H9 (cell line): ENCODE results near the gene DNAAF9. TPM values are rescaled to one million over a fixed set of nuclear protein-coding genes. Genes with fewer than 3 reads are reported as not detected.

Experiments used
- DNase-seq: peaks from one replicate; pipeline ENCODE4 v3.0.0-alpha.2; 2017
- H2AFZ ChIP-seq: one replicate; pipeline ENCODE4 v1.6.1; 2013; ENCODE audit warnings: mild to moderate bottlenecking, low read length, control low read depth, moderate library complexity
- H2AK5ac ChIP-seq: 2 replicates; pipeline ENCODE4 v1.6.1; 2013; ENCODE audit warnings: low read length, control low read depth, mixed read lengths; ENCODE audit not compliant: insufficient read length
- H2BK120ac ChIP-seq: one replicate; pipeline ENCODE4 v1.6.1; 2013; ENCODE audit warnings: low read depth, mild to moderate bottlenecking, low read length, control low read depth, inconsistent platforms; ENCODE audit not compliant: poor library complexity, severe bottlenecking
- H2BK12ac ChIP-seq: 2 replicates; pipeline ENCODE4 v1.6.1; 2013; ENCODE audit warnings: low read length, control low read depth, mixed read lengths, low read depth; ENCODE audit not compliant: insufficient read length
- H2BK15ac ChIP-seq: 2 replicates; pipeline ENCODE4 v1.6.1; 2013; ENCODE audit warnings: low read depth, low read length, control low read depth
- H2BK20ac ChIP-seq: one replicate; pipeline ENCODE4 v1.6.1; 2013; ENCODE audit warnings: low read depth, mild to moderate bottlenecking, low read length, control low read depth, inconsistent platforms; ENCODE audit not compliant: poor library complexity, severe bottlenecking
- H2BK5ac ChIP-seq: 2 replicates; pipeline ENCODE4 v1.6.1; 2013; ENCODE audit warnings: low read length, control low read depth, mixed read lengths; ENCODE audit not compliant: insufficient read length
- H3K14ac ChIP-seq: 2 replicates; pipeline ENCODE4 v1.6.1; 2013; ENCODE audit warnings: low read length, control low read depth; ENCODE audit not compliant: insufficient read depth
- H3K18ac ChIP-seq: 2 replicates; pipeline ENCODE4 v1.6.1; 2013; ENCODE audit warnings: low read depth, mild to moderate bottlenecking, mixed read lengths, low read length, control low read depth; ENCODE audit not compliant: insufficient read length
- H3K23ac ChIP-seq: 2 replicates; pipeline ENCODE4 v1.6.1; 2013; ENCODE audit warnings: low read length, control low read depth, mixed read lengths, low read depth; ENCODE audit not compliant: insufficient read length
- H3K23me2 ChIP-seq: 2 replicates; pipeline ENCODE4 v1.6.1; 2013; ENCODE audit warnings: low read depth, mild to moderate bottlenecking, mixed read lengths, low read length, control low read depth; ENCODE audit not compliant: insufficient read length, poor library complexity, severe bottlenecking
- H3K27ac ChIP-seq: 2 replicates; pipeline ENCODE4 v1.5.1; 2013; ENCODE audit warnings: low read length, control low read depth, mixed read lengths, low read depth; ENCODE audit not compliant: insufficient read length
- H3K27me3 ChIP-seq: 2 replicates; pipeline ENCODE4 v1.6.1; 2013; ENCODE audit warnings: low read length, control low read depth, inconsistent platforms; ENCODE audit not compliant: insufficient read depth
- H3K4ac ChIP-seq: 2 replicates; pipeline ENCODE4 v1.6.1; 2013; ENCODE audit warnings: low read depth, mild to moderate bottlenecking, control low read depth, inconsistent platforms, low read length, moderate library complexity
- H3K4me1 ChIP-seq: 2 replicates; pipeline ENCODE4 v1.6.1; 2013; ENCODE audit warnings: low read length, control low read depth, inconsistent platforms; ENCODE audit not compliant: insufficient read depth
- H3K4me2 ChIP-seq: 2 replicates; pipeline ENCODE4 v1.6.1; 2013; ENCODE audit warnings: low read length, control low read depth, mixed read lengths; ENCODE audit not compliant: insufficient read length, insufficient read depth
- H3K56ac ChIP-seq: 2 replicates; pipeline ENCODE4 v1.6.1; 2013; ENCODE audit warnings: low read depth, mild to moderate bottlenecking, mixed read lengths, low read length, control low read depth; ENCODE audit not compliant: insufficient read length
- H3K79me1 ChIP-seq: 2 replicates; pipeline ENCODE4 v1.6.1; 2013; ENCODE audit warnings: low read depth, mild to moderate bottlenecking, moderate library complexity, low read length, control low read depth, inconsistent platforms; ENCODE audit not compliant: insufficient read depth, poor library complexity, severe bottlenecking
- H3K79me2 ChIP-seq: 2 replicates; pipeline ENCODE4 v1.6.1; 2013; ENCODE audit warnings: low read length, control low read depth, inconsistent platforms; ENCODE audit not compliant: insufficient read depth
- H3K9ac ChIP-seq: 2 replicates; pipeline ENCODE4 v1.6.1; 2013; ENCODE audit warnings: low read length, control low read depth, mixed read lengths; ENCODE audit not compliant: insufficient read length; ENCODE audit errors: extremely low read depth
- H3K9me3 ChIP-seq: one replicate; pipeline ENCODE4 v1.6.1; 2013; ENCODE audit warnings: low read depth, low read length, inconsistent platforms; ENCODE audit not compliant: control insufficient read depth
- H3T11ph ChIP-seq: one replicate; pipeline ENCODE4 v1.6.1; 2013; ENCODE audit warnings: mild to moderate bottlenecking, low read length, control low read depth, inconsistent platforms
- H4K20me1 ChIP-seq: one replicate; pipeline ENCODE4 v1.6.1; 2013; ENCODE audit not compliant: control insufficient read depth, insufficient read length, insufficient read depth
- H4K5ac ChIP-seq: 2 replicates; pipeline ENCODE4 v1.6.1; 2013; ENCODE audit warnings: low read depth, mild to moderate bottlenecking, mixed read lengths, low read length, control low read depth; ENCODE audit not compliant: insufficient read length
- H4K8ac ChIP-seq: replicated peaks from 2 replicates; pipeline ENCODE4 v1.6.1; 2013; ENCODE audit warnings: low read length, control low read depth, mixed read lengths, low read depth; ENCODE audit not compliant: insufficient read length
- H4K91ac ChIP-seq: 2 replicates; pipeline ENCODE4 v1.6.1; 2013; ENCODE audit warnings: low read depth, mild to moderate bottlenecking, moderate library complexity, mixed read lengths, low read length, control low read depth; ENCODE audit not compliant: insufficient read length
- H3K27ac Mint-ChIP-seq, 3 experiments: 2 replicates in 2 of 3; 3 replicates in 1 of 3; pipeline ENCODE4 v1.8.0; 2020 to 2021; ENCODE audit warnings: mixed read lengths in 3 of 3, mild to moderate bottlenecking in 1 of 3, moderate library complexity in 1 of 3
- H3K27me3 Mint-ChIP-seq: 2 replicates; pipeline ENCODE4 v1.8.0; 2021; ENCODE audit warnings: low read depth, mild to moderate bottlenecking, moderate library complexity, mixed read lengths
- H3K36me3 Mint-ChIP-seq, 3 experiments: 2 replicates in 2 of 3; 3 replicates in 1 of 3; pipeline ENCODE4 v1.8.0; 2020 to 2021; ENCODE audit warnings: low read depth in 3 of 3, mixed read lengths in 3 of 3; ENCODE audit not compliant: insufficient read depth in 1 of 3
- H3K4me1 Mint-ChIP-seq, 2 experiments: 2 replicates each; pipeline ENCODE4 v1.8.0; 2020; ENCODE audit warnings: mixed read lengths in 2 of 2
- H3K4me3 Mint-ChIP-seq, 2 experiments: 2 replicates in 1 of 2; 3 replicates in 1 of 2; pipeline ENCODE4 v1.8.0; 2020 to 2021; ENCODE audit warnings: mild to moderate bottlenecking in 2 of 2, mixed read lengths in 2 of 2, moderate library complexity in 1 of 2
- H3K9me3 Mint-ChIP-seq, 2 experiments: 2 replicates in 1 of 2; 3 replicates in 1 of 2; pipeline ENCODE4 v1.8.0; 2020; ENCODE audit warnings: mild to moderate bottlenecking in 2 of 2, mixed read lengths in 2 of 2, moderate library complexity in 1 of 2
- CTCF ChIP-seq: fragments of 200-600 bp; sonication (generic); conservative IDR thresholded peaks from 3 replicates; pipeline ENCODE4 v1.8.0; 2021; ENCODE audit warnings: antibody characterized with exemption, mild to moderate bottlenecking
- WGBS: extraction: QIAGEN DNeasy Blood & Tissue Kit; methylation state at CpG from one replicate; pipeline ENCODE4 v1.1.7; 2013; ENCODE audit warnings: missing lambda C conversion rate, low lambda C conversion rate, mixed read lengths; ENCODE audit not compliant: insufficient read length; ENCODE audit errors: extremely low coverage; 5-methylcytosine and 5-hydroxymethylcytosine counted together
- total RNA-seq: library from RNA; stranded (reverse); gene quantifications from 2 replicates; pipeline ENCODE4 v1.2.1, GENCODE V29; 2021

DNAAF9 gene
- total RNA-seq, 1 experiment from 2014 or later: 5.5 TPM

DNA sequence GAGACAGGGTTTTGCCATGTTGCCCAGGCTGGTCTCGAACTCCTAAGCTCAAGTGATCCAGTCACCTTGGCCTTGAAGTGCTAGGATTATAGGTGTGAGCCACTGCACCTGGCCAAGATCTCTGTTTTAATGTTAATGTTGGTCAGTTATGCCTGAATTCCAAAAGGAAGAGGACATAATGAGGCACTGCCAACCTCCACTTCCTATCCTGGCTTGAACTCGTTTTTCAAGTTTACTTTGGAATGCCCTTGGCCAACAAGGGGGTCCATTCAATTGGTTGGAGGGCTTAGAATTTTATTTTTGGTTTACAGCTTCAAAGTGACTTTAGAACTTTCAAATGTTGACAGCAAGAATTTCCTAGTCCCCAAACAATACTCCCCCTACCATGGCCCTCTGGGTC is 29.8 kb downstream of the DNAAF9 start:
- no peak overlapping the region for H3K27ac ChIP-seq
- no peak overlapping the region for H2BK120ac ChIP-seq
- H3K4me1 ChIP-seq: peaks cover 6% of the 10 kb centered on the region; the same call in 1 of the 2 replicates
- H2BK5ac ChIP-seq: no peak overlapping the region
- no peak overlapping the region for H4K91ac ChIP-seq
- no peak overlapping the region for H3K9ac ChIP-seq
- DNase-seq: no peak
- H3K27me3 ChIP-seq: no peaks in the 10 kb centered on the region
- no peak overlapping the region for H4K5ac ChIP-seq
- no peaks in the 10 kb centered on the region for H3K23me2 ChIP-seq
- H3K56ac ChIP-seq: no peak overlapping the region
- H2AFZ ChIP-seq: no peak overlapping the region
- peak overlapping the region; percentile 22 to 67 (median 52); a peak in 3 of 7 replicates for H3K27ac Mint-ChIP-seq
- no peak overlapping the region for H3K14ac ChIP-seq
- H3K27me3 Mint-ChIP-seq: no peaks in the 10 kb centered on the region
- no peak for TF ChIP-seq CTCF
- H3K79me1 ChIP-seq: no peaks in the 10 kb centered on the region
- no peak overlapping the region for H4K8ac ChIP-seq
- H4K20me1 ChIP-seq: no peaks in the 10 kb centered on the region
- no peak overlapping the region for H3T11ph ChIP-seq
- H3K4me1 Mint-ChIP-seq: peaks cover 16 to 17% of the 10 kb centered on the region in 2 experiments
- no peak overlapping the region for H2BK20ac ChIP-seq
- H3K23ac ChIP-seq: no peak overlapping the region
- H2BK12ac ChIP-seq: no peak overlapping the region
- H3K4me3 Mint-ChIP-seq: no peak overlapping the region
- H3K9me3 Mint-ChIP-seq: no peaks in the 10 kb centered on the region
- no peak overlapping the region for H2AK5ac ChIP-seq
- H3K36me3 Mint-ChIP-seq: peaks cover 3 to 40% (median 26%) of the 10 kb centered on the region in 3 experiments; a peak in 6 of 7 replicates
- H2BK15ac ChIP-seq: no peak overlapping the region
- H3K18ac ChIP-seq: no peak overlapping the region
- no peak overlapping the region for H3K4ac ChIP-seq
- no CpG with 5 or more reads among the region's 2 CpGs for WGBS
- H3K79me2 ChIP-seq: 0 out of 2 replicates have a peak, but pooled peaks cover 1% of the 10 kb centered on the region
- no peaks in the 10 kb centered on the region for H3K9me3 ChIP-seq
- no peak overlapping the region for H3K4me2 ChIP-seq
